K562 (cell line): ENCODE data around the gene HOXB5. TPM values are rescaled to one million over a fixed set of nuclear protein-coding genes. Genes with fewer than 3 reads are reported as not detected.

Experiments
- ATF1 ChIP-seq, 2 experiments: fragments of 450-650 bp in 1 of 2; IDR thresholded peaks; 2 replicates each; pipeline ENCODE4 v1.6.1; 2016; ENCODE audit warnings: missing compliant biosample characterization in 1 of 2, missing genetic modification characterization in 1 of 2
- GABPB1 ChIP-seq: sonication (generic); formaldehyde crosslinking; IDR thresholded peaks from 2 replicates; pipeline ENCODE4 v1.8.0; 2022; ENCODE audit warnings: mild to moderate bottlenecking, missing genetic modification reagents
- MEIS2 ChIP-seq: fragments of 450-650 bp; IDR thresholded peaks from 2 replicates; pipeline ENCODE4 v1.6.1; 2014; ENCODE audit warnings: mild to moderate bottlenecking; ENCODE audit not compliant: partially characterized antibody
- POLR2AphosphoS2 ChIP-seq: IDR thresholded peaks from 2 replicates; pipeline ENCODE4 v1.6.1; 2012; ENCODE audit warnings: low read length, improper control_type of control experiment
- POLR2B ChIP-seq: fragments of 450-650 bp; IDR thresholded peaks from 2 replicates; pipeline ENCODE4 v1.6.1; 2018; ENCODE audit warnings: low read depth; ENCODE audit not compliant: partially characterized antibody
- RBM17 ChIP-seq: fragments of 200-400 bp; formaldehyde crosslinking; IDR thresholded peaks from 2 replicates; pipeline ENCODE4 v1.6.1; 2017; ENCODE audit warnings: low read depth, mild to moderate bottlenecking, low read length, borderline replicate concordance
- SAP30 ChIP-seq: fragments of 200-600 bp; sonication (generic); IDR thresholded peaks from 2 replicates; pipeline ENCODE4 v1.6.1; 2012; ENCODE audit warnings: borderline replicate concordance, low read depth, mild to moderate bottlenecking, moderate library complexity, low read length, control low read depth, inconsistent platforms; ENCODE audit not compliant: insufficient read depth, poor library complexity, severe bottlenecking
- TFAM ChIP-seq: fragments of 250-450 bp; sonication (Bioruptor Pico); conservative IDR thresholded peaks from 2 replicates; pipeline ENCODE4 v1.5.0; 2021; ENCODE audit warnings: mild to moderate bottlenecking, moderate library complexity
- XRCC4 ChIP-seq: IDR thresholded peaks from one replicate; pipeline ENCODE4 v1.6.1; 2011; ENCODE audit not compliant: insufficient read depth, insufficient read length; ENCODE audit errors: extremely low read depth
- ZNF224 ChIP-seq: sonication (generic); formaldehyde crosslinking; IDR thresholded peaks from 2 replicates; pipeline ENCODE4 v1.8.0; 2022; ENCODE audit warnings: mild to moderate bottlenecking, missing genetic modification reagents
- ZNF586 ChIP-seq: fragments of 450-650 bp; formaldehyde crosslinking; conservative IDR thresholded peaks from 2 replicates; pipeline ENCODE4 v1.4.0; 2020; ENCODE audit warnings: mild to moderate bottlenecking, moderate library complexity
- ZNF644 ChIP-seq: fragments of 200-800 bp; sonication (Bioruptor generic); IDR thresholded peaks from 2 replicates; pipeline ENCODE4 v1.6.1; 2016; ENCODE audit warnings: low read depth, missing genetic modification characterization, missing compliant biosample characterization
- polyA plus RNA-seq, 8 experiments: library from polyadenylated mRNA; depleted of rRNA in 4 of 8; stranded (reverse) in 5 of 8; unstranded in 3 of 8; fragments of >200 nt; fragmentation: Nextera tagmentation in 2 of 8; fragmentation: Illumina TruSeq in 1 of 8; extraction: Ambion mirVana in 2 of 8; extraction: Trizol in 1 of 8; gene quantifications; 2 replicates each; pipeline versions ENCODE4 v1.2.1 to v1.2.3, GENCODE V29; 2011 to 2014; ENCODE audit warnings: inconsistent platforms in 1 of 8, missing spikeins in 1 of 8
- total RNA-seq, 7 experiments: library from RNA; depleted of rRNA in 6 of 7; stranded (reverse); fragments of >200 nt in 6 of 7; fragmentation: Illumina TruSeq in 2 of 7; extraction: Trizol in 2 of 7; gene quantifications; 2 replicates each; pipeline versions ENCODE4 v1.2.1 to v1.2.3, GENCODE V29; 2011 to 2021; ENCODE audit warnings: low replicate concordance in 1 of 7
- TF ChIP-seq, protein P1 (sequence below), 2 experiments: IDR thresholded peaks; 2 replicates each; pipeline ENCODE4 v1.6.1; 2012; ENCODE audit warnings: improper control_type of control experiment in 2 of 2, low read depth in 2 of 2, low read length in 2 of 2, borderline replicate concordance in 1 of 2
- TF ChIP-seq, protein P2 (sequence below): sonication (generic); formaldehyde crosslinking; IDR thresholded peaks from 2 replicates; pipeline ENCODE4 v1.8.1; 2023; ENCODE audit warnings: mild to moderate bottlenecking, missing genetic modification reagents
- TF ChIP-seq, protein P3 (sequence below): sonication (generic); formaldehyde crosslinking; IDR thresholded peaks from 2 replicates; pipeline ENCODE4 v1.8.0; 2023; ENCODE audit warnings: mild to moderate bottlenecking, missing genetic modification reagents
- TF ChIP-seq, protein P4 (sequence below): fragments of 450-650 bp; IDR thresholded peaks from 2 replicates; pipeline ENCODE4 v1.6.1; 2016

Gene HOXB5
- total and polyA plus RNA-seq, 9 of the 15 experiments (the other 6 are each of a cell fraction or from before 2014, with no cell fraction given): 0.24 to 2.7 (median 0.65) TPM

DNA sequence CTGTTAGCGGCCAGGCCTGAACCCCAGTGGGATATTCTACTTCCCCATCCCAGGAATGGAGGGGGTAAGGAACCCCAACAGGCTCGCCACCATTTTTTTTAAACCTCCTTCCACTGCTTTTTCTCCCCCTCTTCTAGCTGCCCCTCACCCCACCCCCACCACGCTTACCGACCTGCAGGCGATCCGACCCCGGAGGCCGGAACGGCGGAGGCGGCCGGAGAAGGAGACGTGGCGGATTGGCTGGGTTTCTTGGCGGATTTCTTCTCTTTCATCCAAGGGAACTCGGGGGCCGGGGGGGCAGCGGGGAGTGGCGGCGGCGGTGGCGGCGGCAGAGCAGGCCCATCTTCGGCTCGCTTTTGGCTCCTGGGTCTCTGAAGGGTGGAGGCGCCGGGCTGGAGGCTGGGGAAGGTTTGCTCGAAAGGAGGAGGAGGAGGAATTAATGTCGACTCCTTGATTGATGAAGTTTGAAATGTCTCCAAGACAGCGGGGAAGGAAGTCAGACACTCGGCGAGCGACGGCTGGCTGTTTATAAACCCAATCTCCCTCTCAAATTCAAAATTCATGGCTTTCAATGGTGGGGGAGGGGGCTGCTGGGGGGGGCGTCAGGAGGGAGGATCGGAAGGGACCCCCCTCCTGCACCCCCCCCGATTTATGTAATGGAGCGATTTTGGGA is 49.1 kb downstream of the HOXB5 start (continued):
- TF ChIP-seq, protein P1, sequence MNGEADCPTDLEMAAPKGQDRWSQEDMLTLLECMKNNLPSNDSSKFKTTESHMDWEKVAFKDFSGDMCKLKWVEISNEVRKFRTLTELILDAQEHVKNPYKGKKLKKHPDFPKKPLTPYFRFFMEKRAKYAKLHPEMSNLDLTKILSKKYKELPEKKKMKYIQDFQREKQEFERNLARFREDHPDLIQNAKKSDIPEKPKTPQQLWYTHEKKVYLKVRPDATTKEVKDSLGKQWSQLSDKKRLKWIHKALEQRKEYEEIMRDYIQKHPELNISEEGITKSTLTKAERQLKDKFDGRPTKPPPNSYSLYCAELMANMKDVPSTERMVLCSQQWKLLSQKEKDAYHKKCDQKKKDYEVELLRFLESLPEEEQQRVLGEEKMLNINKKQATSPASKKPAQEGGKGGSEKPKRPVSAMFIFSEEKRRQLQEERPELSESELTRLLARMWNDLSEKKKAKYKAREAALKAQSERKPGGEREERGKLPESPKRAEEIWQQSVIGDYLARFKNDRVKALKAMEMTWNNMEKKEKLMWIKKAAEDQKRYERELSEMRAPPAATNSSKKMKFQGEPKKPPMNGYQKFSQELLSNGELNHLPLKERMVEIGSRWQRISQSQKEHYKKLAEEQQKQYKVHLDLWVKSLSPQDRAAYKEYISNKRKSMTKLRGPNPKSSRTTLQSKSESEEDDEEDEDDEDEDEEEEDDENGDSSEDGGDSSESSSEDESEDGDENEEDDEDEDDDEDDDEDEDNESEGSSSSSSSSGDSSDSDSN (IDR thresholded peaks at IDR 0.05; ENCODE audit: borderline replicate concordance in 1 of 2, low read depth in 2 of 2, low read length in 2 of 2): peak in 1 of 2 experiments; percentile 80; a peak in 3 of 4 replicates
- TF ChIP-seq, protein P2, sequence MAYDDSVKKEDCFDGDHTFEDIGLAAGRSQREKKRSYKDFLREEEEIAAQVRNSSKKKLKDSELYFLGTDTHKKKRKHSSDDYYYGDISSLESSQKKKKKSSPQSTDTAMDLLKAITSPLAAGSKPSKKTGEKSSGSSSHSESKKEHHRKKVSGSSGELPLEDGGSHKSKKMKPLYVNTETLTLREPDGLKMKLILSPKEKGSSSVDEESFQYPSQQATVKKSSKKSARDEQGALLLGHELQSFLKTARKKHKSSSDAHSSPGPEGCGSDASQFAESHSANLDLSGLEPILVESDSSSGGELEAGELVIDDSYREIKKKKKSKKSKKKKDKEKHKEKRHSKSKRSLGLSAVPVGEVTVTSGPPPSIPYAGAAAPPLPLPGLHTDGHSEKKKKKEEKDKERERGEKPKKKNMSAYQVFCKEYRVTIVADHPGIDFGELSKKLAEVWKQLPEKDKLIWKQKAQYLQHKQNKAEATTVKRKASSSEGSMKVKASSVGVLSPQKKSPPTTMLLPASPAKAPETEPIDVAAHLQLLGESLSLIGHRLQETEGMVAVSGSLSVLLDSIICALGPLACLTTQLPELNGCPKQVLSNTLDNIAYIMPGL (CRISPR knock-in tag): no peak
- TF ChIP-seq, protein P3, sequence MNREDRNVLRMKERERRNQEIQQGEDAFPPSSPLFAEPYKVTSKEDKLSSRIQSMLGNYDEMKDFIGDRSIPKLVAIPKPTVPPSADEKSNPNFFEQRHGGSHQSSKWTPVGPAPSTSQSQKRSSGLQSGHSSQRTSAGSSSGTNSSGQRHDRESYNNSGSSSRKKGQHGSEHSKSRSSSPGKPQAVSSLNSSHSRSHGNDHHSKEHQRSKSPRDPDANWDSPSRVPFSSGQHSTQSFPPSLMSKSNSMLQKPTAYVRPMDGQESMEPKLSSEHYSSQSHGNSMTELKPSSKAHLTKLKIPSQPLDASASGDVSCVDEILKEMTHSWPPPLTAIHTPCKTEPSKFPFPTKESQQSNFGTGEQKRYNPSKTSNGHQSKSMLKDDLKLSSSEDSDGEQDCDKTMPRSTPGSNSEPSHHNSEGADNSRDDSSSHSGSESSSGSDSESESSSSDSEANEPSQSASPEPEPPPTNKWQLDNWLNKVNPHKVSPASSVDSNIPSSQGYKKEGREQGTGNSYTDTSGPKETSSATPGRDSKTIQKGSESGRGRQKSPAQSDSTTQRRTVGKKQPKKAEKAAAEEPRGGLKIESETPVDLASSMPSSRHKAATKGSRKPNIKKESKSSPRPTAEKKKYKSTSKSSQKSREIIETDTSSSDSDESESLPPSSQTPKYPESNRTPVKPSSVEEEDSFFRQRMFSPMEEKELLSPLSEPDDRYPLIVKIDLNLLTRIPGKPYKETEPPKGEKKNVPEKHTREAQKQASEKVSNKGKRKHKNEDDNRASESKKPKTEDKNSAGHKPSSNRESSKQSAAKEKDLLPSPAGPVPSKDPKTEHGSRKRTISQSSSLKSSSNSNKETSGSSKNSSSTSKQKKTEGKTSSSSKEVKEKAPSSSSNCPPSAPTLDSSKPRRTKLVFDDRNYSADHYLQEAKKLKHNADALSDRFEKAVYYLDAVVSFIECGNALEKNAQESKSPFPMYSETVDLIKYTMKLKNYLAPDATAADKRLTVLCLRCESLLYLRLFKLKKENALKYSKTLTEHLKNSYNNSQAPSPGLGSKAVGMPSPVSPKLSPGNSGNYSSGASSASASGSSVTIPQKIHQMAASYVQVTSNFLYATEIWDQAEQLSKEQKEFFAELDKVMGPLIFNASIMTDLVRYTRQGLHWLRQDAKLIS: peak; percentile 88
- TF ChIP-seq TFAM (CRISPR knock-in tag) (no peak), RBM17 (no peak), ATF1 (CRISPR knock-in tag; IDR thresholded peaks at IDR 0.05) (no peak), ATF1 (tag; IDR thresholded peaks at IDR 0.05) (no peak), ZNF224 (no peak), GABPB1 (CRISPR knock-in tag) (0 out of 2 replicates have a peak, but pooled peaks have one; percentile 12), XRCC4 (no peak), MEIS2 (peak; percentile 88), POLR2AphosphoS2 (no peak), ZNF644 (tag) (0 out of 2 replicates have a peak, but pooled peaks have one; percentile 11), SAP30 (no peak), ZNF586 (CRISPR knock-in tag) (no peak), POLR2B (peak; percentile 38)
- TF ChIP-seq, protein P4, sequence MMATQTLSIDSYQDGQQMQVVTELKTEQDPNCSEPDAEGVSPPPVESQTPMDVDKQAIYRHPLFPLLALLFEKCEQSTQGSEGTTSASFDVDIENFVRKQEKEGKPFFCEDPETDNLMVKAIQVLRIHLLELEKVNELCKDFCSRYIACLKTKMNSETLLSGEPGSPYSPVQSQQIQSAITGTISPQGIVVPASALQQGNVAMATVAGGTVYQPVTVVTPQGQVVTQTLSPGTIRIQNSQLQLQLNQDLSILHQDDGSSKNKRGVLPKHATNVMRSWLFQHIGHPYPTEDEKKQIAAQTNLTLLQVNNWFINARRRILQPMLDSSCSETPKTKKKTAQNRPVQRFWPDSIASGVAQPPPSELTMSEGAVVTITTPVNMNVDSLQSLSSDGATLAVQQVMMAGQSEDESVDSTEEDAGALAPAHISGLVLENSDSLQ: peak; percentile 71; the same call in 1 of the 2 replicates
